ENCODE data around the gene SAMM50.
"Not testable (repeated sequence)": the region's sequence is repeated elsewhere in the genome, so short reads cannot be mapped to it uniquely, and the experiment has no call there.

Gene SAMM50

GRCh38 chr22:44014241-44014640, 59.0 kb downstream of the SAMM50 start:
- no peaks in the 10 kb centered on the region for H3K9me2 ChIP-seq (ENCODE audit: low read depth, low read length)
- H3K36me3 ChIP-seq (ENCODE audit: insufficient read depth, low read length): no peaks in the 10 kb centered on the region
- no peaks in the 10 kb centered on the region for H3F3A ChIP-seq (ENCODE audit: insufficient read depth, low read length)
- peaks cover 28% of the 10 kb centered on the region for H3K4me1 ChIP-seq (ENCODE audit: insufficient read depth, low read length, severe bottlenecking)
- no peaks in the 10 kb centered on the region for H4K20me1 ChIP-seq (ENCODE audit: insufficient read depth, low read length)
- no peak overlapping the region for H3K4me3 ChIP-seq (ENCODE audit: low read depth, low read length, poor library complexity, severe bottlenecking)
- no peak overlapping the region for H3K27ac ChIP-seq (ENCODE audit: low read depth, low read length, poor library complexity, severe bottlenecking)
- no peak overlapping the region for H2AFZ ChIP-seq (ENCODE audit: low read length)
- TF ChIP-seq, protein P1, sequence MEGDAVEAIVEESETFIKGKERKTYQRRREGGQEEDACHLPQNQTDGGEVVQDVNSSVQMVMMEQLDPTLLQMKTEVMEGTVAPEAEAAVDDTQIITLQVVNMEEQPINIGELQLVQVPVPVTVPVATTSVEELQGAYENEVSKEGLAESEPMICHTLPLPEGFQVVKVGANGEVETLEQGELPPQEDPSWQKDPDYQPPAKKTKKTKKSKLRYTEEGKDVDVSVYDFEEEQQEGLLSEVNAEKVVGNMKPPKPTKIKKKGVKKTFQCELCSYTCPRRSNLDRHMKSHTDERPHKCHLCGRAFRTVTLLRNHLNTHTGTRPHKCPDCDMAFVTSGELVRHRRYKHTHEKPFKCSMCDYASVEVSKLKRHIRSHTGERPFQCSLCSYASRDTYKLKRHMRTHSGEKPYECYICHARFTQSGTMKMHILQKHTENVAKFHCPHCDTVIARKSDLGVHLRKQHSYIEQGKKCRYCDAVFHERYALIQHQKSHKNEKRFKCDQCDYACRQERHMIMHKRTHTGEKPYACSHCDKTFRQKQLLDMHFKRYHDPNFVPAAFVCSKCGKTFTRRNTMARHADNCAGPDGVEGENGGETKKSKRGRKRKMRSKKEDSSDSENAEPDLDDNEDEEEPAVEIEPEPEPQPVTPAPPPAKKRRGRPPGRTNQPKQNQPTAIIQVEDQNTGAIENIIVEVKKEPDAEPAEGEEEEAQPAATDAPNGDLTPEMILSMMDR (IDR thresholded peaks at IDR 0.05; ENCODE audit: low read length): no peak
- TF ChIP-seq EZH2 (IDR thresholded peaks at IDR 0.05; ENCODE audit: borderline replicate concordance, low read length): no peak
- H3K9ac ChIP-seq (ENCODE audit: low read length): no peak overlapping the region
- H3K9me3 ChIP-seq (ENCODE audit: low read length): no peaks in the 10 kb centered on the region
- no peaks in the 10 kb centered on the region for H3K79me2 ChIP-seq (ENCODE audit: insufficient read depth, low read length)
- H3K4me2 ChIP-seq (ENCODE audit: low read length): no peak overlapping the region
- no peaks in the 10 kb centered on the region for H3K27me3 ChIP-seq (ENCODE audit: insufficient read depth, low read length)

DNA sequence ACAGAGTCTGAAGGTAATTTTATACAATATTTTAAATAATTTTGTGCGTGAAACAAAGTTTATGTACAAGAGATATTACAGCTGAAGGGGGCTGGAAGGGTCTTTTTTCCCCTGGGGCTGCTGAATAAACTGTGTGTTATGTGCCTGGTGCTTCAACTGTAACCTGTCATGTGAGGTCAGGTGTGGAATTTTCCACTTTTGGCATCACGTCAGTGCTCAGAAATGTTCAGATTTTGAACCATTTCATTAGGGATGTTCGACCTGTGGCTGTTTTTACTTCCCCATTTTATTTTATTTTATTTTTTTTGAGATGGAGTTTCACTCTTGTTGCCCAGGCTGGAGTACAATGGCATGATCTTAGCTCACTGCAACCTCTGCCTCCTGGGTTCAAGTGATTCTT, 61.3 kb downstream of the SAMM50 start:
- not testable (repeated sequence) for H4K20me1 ChIP-seq (ENCODE audit: insufficient read depth, low read length); H3K4me3 ChIP-seq (ENCODE audit: low read depth, low read length, poor library complexity, severe bottlenecking); H3K9me3 ChIP-seq (ENCODE audit: low read length); H2AFZ ChIP-seq (ENCODE audit: low read length); H3K36me3 ChIP-seq (ENCODE audit: insufficient read depth, low read length); H3K9ac ChIP-seq (ENCODE audit: low read length); H3F3A ChIP-seq (ENCODE audit: insufficient read depth, low read length); H3K27me3 ChIP-seq (ENCODE audit: insufficient read depth, low read length); H3K79me2 ChIP-seq (ENCODE audit: insufficient read depth, low read length); H3K9me2 ChIP-seq (ENCODE audit: low read depth, low read length)
- H3K4me2 ChIP-seq (ENCODE audit: low read length): peak overlapping the region; percentile 23; the same call in 1 of the 2 replicates
- H3K4me1 ChIP-seq (ENCODE audit: insufficient read depth, low read length, severe bottlenecking): peaks cover 34% of the 10 kb centered on the region
- H3K27ac ChIP-seq (ENCODE audit: low read depth, low read length, poor library complexity, severe bottlenecking): peak overlapping the region; percentile 67

GRCh38 chr22:44018594-44018993, 63.4 kb downstream of the SAMM50 start:
- Histone ChIP-seq H3F3A (ENCODE audit: insufficient read depth, low read length) (no peaks in the 10 kb centered on the region), H3K4me1 (ENCODE audit: insufficient read depth, low read length, severe bottlenecking) (peaks cover 48% of the 10 kb centered on the region), H3K27me3 (ENCODE audit: insufficient read depth, low read length) (no peaks in the 10 kb centered on the region), H3K9ac (ENCODE audit: low read length) (no peak overlapping the region), H3K36me3 (ENCODE audit: insufficient read depth, low read length) (no peaks in the 10 kb centered on the region), H4K20me1 (ENCODE audit: insufficient read depth, low read length) (no peaks in the 10 kb centered on the region), H3K27ac (ENCODE audit: low read depth, low read length, poor library complexity, severe bottlenecking) (no peak overlapping the region), H3K9me2 (ENCODE audit: low read depth, low read length) (no peaks in the 10 kb centered on the region), H3K4me3 (ENCODE audit: low read depth, low read length, poor library complexity, severe bottlenecking) (no peak overlapping the region), H2AFZ (ENCODE audit: low read length) (no peak overlapping the region), H3K9me3 (ENCODE audit: low read length) (no peaks in the 10 kb centered on the region), H3K79me2 (ENCODE audit: insufficient read depth, low read length) (no peaks in the 10 kb centered on the region), H3K4me2 (ENCODE audit: low read length) (no peak overlapping the region)
- TF ChIP-seq EZH2 (IDR thresholded peaks at IDR 0.05; ENCODE audit: borderline replicate concordance, low read length): no peak
- TF ChIP-seq, protein P1 (IDR thresholded peaks at IDR 0.05; ENCODE audit: low read length): no peak

DNA sequence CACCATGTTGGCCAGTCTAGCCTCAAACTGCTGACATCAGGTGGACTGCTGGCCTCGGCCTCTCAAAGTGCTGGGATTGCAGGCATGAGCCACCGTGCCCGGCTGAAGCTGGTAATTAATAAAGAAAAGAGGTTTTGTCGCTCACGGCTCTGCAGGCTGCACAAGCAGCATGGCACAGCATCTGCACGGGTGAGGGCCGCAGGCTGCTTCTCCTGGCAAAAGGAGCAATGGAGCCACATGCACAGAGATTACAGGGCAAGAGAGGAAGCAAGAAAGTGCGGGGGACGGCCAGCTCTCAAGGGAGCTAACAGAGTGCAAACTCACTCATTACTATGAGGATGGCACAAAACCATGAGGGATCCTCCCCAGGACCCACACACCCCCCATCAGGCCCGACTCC, 64.2 kb downstream of the SAMM50 start:
- TF ChIP-seq, protein P1 (IDR thresholded peaks at IDR 0.05; ENCODE audit: low read length): no peak
- no peak for TF ChIP-seq EZH2 (IDR thresholded peaks at IDR 0.05; ENCODE audit: borderline replicate concordance, low read length)
- H3K79me2 ChIP-seq (ENCODE audit: insufficient read depth, low read length): no peaks in the 10 kb centered on the region
- H3K4me3 ChIP-seq (ENCODE audit: low read depth, low read length, poor library complexity, severe bottlenecking): no peak overlapping the region
- no peaks in the 10 kb centered on the region for H3F3A ChIP-seq (ENCODE audit: insufficient read depth, low read length)
- H3K9ac ChIP-seq (ENCODE audit: low read length): no peak overlapping the region
- no peaks in the 10 kb centered on the region for H3K9me3 ChIP-seq (ENCODE audit: low read length)
- H2AFZ ChIP-seq (ENCODE audit: low read length): no peak overlapping the region
- no peak overlapping the region for H3K27ac ChIP-seq (ENCODE audit: low read depth, low read length, poor library complexity, severe bottlenecking)
- no peaks in the 10 kb centered on the region for H4K20me1 ChIP-seq (ENCODE audit: insufficient read depth, low read length)
- H3K4me1 ChIP-seq (ENCODE audit: insufficient read depth, low read length, severe bottlenecking): peaks cover 51% of the 10 kb centered on the region
- no peaks in the 10 kb centered on the region for H3K9me2 ChIP-seq (ENCODE audit: low read depth, low read length)
- H3K36me3 ChIP-seq (ENCODE audit: insufficient read depth, low read length): no peaks in the 10 kb centered on the region
- H3K4me2 ChIP-seq (ENCODE audit: low read length): no peak overlapping the region
- no peaks in the 10 kb centered on the region for H3K27me3 ChIP-seq (ENCODE audit: insufficient read depth, low read length)

Measured in OCI-LY1 (cell line).